K562 (cell line): ENCODE data around the gene BCL3. TPM values are rescaled to one million over a fixed set of nuclear protein-coding genes. Genes with fewer than 3 reads are reported as not detected.

Experiments
- CCNT2 ChIP-seq: IDR thresholded peaks from 2 replicates; pipeline ENCODE4 v1.6.1; 2011; ENCODE audit warnings: borderline replicate concordance, low read depth, mild to moderate bottlenecking, moderate library complexity, mixed read lengths, low read length; ENCODE audit not compliant: insufficient read length; ENCODE audit errors: extremely low read depth
- CREB3L1 ChIP-seq: fragments of 450-650 bp; IDR thresholded peaks from 2 replicates; pipeline ENCODE4 v1.6.1; 2014; ENCODE audit warnings: low read depth, mild to moderate bottlenecking, moderate library complexity, borderline replicate concordance
- CUX1 ChIP-seq: fragments of 200-800 bp; sonication (Bioruptor generic); IDR thresholded peaks from 2 replicates; pipeline ENCODE4 v1.6.1; 2016; ENCODE audit warnings: missing genetic modification characterization, missing compliant biosample characterization
- DNMT1 ChIP-seq: fragments of 450-650 bp; IDR thresholded peaks from 2 replicates; pipeline ENCODE4 v1.6.1; 2016; ENCODE audit warnings: antibody characterized with exemption, mild to moderate bottlenecking
- EP400 ChIP-seq: fragments of 450-650 bp; IDR thresholded peaks from 2 replicates; pipeline ENCODE4 v1.6.1; 2017; ENCODE audit warnings: antibody characterized with exemption, mild to moderate bottlenecking, moderate library complexity
- ERF ChIP-seq: fragments of 450-650 bp; formaldehyde crosslinking; IDR thresholded peaks from 2 replicates; pipeline ENCODE4 v1.4.0; 2020; ENCODE audit warnings: mild to moderate bottlenecking, mixed read lengths
- MLX ChIP-seq, 2 experiments: fragments of 450-650 bp in 1 of 2; sonication (generic) in 1 of 2; formaldehyde crosslinking; conservative IDR thresholded peaks; 2 replicates each; pipeline versions ENCODE4 v1.4.0 to v1.8.1; 2020 to 2022; ENCODE audit warnings: mild to moderate bottlenecking in 1 of 2, missing genetic modification reagents in 1 of 2
- POLR3G ChIP-seq: IDR thresholded peaks from 2 replicates; pipeline ENCODE4 v1.6.1; 2011; ENCODE audit not compliant: insufficient read length, insufficient replicate concordance; ENCODE audit errors: extremely low read depth
- POU5F1 ChIP-seq: fragments of 150-350 bp; IDR thresholded peaks from 2 replicates; pipeline ENCODE4 v1.6.1; 2014; ENCODE audit warnings: borderline replicate concordance, low read length, low read depth, mild to moderate bottlenecking; ENCODE audit not compliant: partially characterized antibody
- RBBP5 ChIP-seq: fragments of 200-600 bp; sonication (generic); IDR thresholded peaks from 2 replicates; pipeline ENCODE4 v1.6.1; 2012; ENCODE audit warnings: borderline replicate concordance, mild to moderate bottlenecking, low read length, control low read depth, inconsistent platforms; ENCODE audit not compliant: insufficient read depth, poor library complexity, severe bottlenecking
- TSHZ1 ChIP-seq: fragments of 250-450 bp; sonication (Bioruptor Pico); IDR thresholded peaks from 2 replicates; pipeline ENCODE4 v1.4.0; 2020; ENCODE audit warnings: mild to moderate bottlenecking, moderate library complexity
- ZBTB12 ChIP-seq: fragments of 250-450 bp; sonication (Bioruptor Pico); IDR thresholded peaks from 2 replicates; pipeline ENCODE4 v1.4.0; 2020
- ZNF133 ChIP-seq: fragments of 250-450 bp; sonication (Bioruptor Pico); IDR thresholded peaks from 2 replicates; pipeline ENCODE4 v1.4.0; 2020; ENCODE audit warnings: mild to moderate bottlenecking
- ZNF507 ChIP-seq: conservative IDR thresholded peaks from 2 replicates; pipeline ENCODE4 v1.6.1; 2017; ENCODE audit warnings: missing genetic modification characterization, missing compliant biosample characterization
- ZNF707 ChIP-seq: fragments of 250-450 bp; sonication (Bioruptor Pico); conservative IDR thresholded peaks from 2 replicates; pipeline ENCODE4 v1.8.0; 2022; ENCODE audit warnings: inconsistent platforms, mild to moderate bottlenecking, moderate library complexity
- polyA plus RNA-seq, 8 experiments: library from polyadenylated mRNA; depleted of rRNA in 4 of 8; stranded (reverse) in 5 of 8; unstranded in 3 of 8; fragments of >200 nt; fragmentation: Nextera tagmentation in 2 of 8; fragmentation: Illumina TruSeq in 1 of 8; extraction: Ambion mirVana in 2 of 8; extraction: Trizol in 1 of 8; gene quantifications; 2 replicates each; pipeline versions ENCODE4 v1.2.1 to v1.2.3, GENCODE V29; 2011 to 2014; ENCODE audit warnings: inconsistent platforms in 1 of 8, missing spikeins in 1 of 8
- total RNA-seq, 7 experiments: library from RNA; depleted of rRNA in 6 of 7; stranded (reverse); fragments of >200 nt in 6 of 7; fragmentation: Illumina TruSeq in 2 of 7; extraction: Trizol in 2 of 7; gene quantifications; 2 replicates each; pipeline versions ENCODE4 v1.2.1 to v1.2.3, GENCODE V29; 2011 to 2021; ENCODE audit warnings: low replicate concordance in 1 of 7

Gene BCL3
- total and polyA plus RNA-seq, 9 of the 15 experiments (the other 6 are each of a cell fraction or from before 2014, with no cell fraction given): 0.03 to 2.4 (median 0.50) TPM; not detected in 1

- TF ChIP-seq ZBTB12 (CRISPR knock-in tag) (no peak), POU5F1 (no peak), EP400 (peak; percentile 35; the same call in 1 of the 2 replicates), POLR3G (no peak), CREB3L1 (no peak), ZNF507 (tag) (no peak), ZNF133 (no peak), CUX1 (CRISPR knock-in tag) (no peak), CCNT2 (peak; percentile 24), ZNF707 (no peak), TSHZ1 (CRISPR knock-in tag) (no peak), ERF (CRISPR knock-in tag) (0 out of 2 replicates have a peak, but pooled peaks have one; percentile 21), RBBP5 (peak; percentile 74), DNMT1 (no peak), MLX (CRISPR knock-in tag; conservative IDR thresholded peaks at IDR 0.05) (no peak)
These were observed 6.6 kb upstream of the BCL3 start (continued) for GRCh38 chr19:44741841-44742329.
